ENCODE results near the gene ARHGEF28.

DNA sequence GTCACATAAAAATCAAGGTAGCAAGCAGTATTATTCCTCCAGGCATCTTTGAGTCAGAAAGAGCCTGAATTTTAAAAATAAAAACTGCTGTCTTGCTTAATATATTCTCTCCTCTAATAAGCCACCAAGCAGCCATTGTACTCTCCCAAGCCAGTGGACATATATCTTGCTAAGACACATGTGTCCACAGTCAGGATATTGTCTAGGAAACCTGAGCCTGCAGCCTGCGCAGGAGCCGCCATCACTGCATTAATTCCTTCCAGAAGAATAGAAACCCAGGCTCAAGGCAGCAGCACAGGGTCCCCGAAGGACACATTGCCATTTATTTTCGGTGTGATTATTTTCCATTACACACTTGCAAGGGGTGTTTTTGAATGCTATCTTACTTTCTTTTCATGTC lies 345.3 kb downstream of the ARHGEF28 start:
- TF ChIP-seq, protein P1, sequence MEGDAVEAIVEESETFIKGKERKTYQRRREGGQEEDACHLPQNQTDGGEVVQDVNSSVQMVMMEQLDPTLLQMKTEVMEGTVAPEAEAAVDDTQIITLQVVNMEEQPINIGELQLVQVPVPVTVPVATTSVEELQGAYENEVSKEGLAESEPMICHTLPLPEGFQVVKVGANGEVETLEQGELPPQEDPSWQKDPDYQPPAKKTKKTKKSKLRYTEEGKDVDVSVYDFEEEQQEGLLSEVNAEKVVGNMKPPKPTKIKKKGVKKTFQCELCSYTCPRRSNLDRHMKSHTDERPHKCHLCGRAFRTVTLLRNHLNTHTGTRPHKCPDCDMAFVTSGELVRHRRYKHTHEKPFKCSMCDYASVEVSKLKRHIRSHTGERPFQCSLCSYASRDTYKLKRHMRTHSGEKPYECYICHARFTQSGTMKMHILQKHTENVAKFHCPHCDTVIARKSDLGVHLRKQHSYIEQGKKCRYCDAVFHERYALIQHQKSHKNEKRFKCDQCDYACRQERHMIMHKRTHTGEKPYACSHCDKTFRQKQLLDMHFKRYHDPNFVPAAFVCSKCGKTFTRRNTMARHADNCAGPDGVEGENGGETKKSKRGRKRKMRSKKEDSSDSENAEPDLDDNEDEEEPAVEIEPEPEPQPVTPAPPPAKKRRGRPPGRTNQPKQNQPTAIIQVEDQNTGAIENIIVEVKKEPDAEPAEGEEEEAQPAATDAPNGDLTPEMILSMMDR (IDR thresholded peaks at IDR 0.05) = no peak
- TF ChIP-seq POLR2AphosphoS5 (IDR thresholded peaks at IDR 0.05) = no peak
